ENCODE measurements around the gene FLRT2. TPM values are rescaled to one million over a fixed set of nuclear protein-coding genes. Genes with fewer than 3 reads are reported as not detected.

FLRT2 gene
- total and polyA plus RNA-seq, 10 of the 15 experiments (the other 5 are each of a cell fraction or from before 2014, with no cell fraction given), result 0.03 to 0.13 TPM; not detected in 8

DNA sequence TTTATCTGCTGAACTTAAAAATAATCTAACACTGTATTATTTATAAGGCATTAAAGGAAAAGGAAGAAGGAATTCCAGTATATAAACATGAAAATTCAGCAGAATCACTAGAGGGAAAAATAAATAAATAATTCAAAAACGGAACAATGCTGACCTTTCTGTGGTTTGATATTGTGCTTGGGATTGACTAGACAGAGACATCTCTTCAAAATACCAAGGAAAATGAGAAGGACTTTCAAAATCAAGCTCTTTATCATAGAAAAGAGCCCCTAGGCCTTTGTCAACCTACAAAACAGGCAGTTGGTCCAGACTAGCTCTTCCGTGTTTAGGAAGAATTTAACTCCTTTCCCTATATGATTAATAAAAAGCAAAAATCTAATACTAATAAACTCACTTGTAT, 6.3 kb upstream of the FLRT2 start (continued):
- TF ChIP-seq, protein P1, sequence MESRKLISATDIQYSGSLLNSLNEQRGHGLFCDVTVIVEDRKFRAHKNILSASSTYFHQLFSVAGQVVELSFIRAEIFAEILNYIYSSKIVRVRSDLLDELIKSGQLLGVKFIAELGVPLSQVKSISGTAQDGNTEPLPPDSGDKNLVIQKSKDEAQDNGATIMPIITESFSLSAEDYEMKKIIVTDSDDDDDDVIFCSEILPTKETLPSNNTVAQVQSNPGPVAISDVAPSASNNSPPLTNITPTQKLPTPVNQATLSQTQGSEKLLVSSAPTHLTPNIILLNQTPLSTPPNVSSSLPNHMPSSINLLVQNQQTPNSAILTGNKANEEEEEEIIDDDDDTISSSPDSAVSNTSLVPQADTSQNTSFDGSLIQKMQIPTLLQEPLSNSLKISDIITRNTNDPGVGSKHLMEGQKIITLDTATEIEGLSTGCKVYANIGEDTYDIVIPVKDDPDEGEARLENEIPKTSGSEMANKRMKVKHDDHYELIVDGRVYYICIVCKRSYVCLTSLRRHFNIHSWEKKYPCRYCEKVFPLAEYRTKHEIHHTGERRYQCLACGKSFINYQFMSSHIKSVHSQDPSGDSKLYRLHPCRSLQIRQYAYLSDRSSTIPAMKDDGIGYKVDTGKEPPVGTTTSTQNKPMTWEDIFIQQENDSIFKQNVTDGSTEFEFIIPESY (IDR thresholded peaks at IDR 0.05), result no peak
- no peak for TF ChIP-seq GATAD2B (conservative IDR thresholded peaks at IDR 0.05; ENCODE audit: low read depth)
- no peak for TF ChIP-seq NR2C1 (IDR thresholded peaks at IDR 0.05)
- TF ChIP-seq TCF3 (IDR thresholded peaks at IDR 0.05; ENCODE audit: borderline replicate concordance, insufficient read depth, low read depth, low read length), result no peak
- TF ChIP-seq, protein P2, sequence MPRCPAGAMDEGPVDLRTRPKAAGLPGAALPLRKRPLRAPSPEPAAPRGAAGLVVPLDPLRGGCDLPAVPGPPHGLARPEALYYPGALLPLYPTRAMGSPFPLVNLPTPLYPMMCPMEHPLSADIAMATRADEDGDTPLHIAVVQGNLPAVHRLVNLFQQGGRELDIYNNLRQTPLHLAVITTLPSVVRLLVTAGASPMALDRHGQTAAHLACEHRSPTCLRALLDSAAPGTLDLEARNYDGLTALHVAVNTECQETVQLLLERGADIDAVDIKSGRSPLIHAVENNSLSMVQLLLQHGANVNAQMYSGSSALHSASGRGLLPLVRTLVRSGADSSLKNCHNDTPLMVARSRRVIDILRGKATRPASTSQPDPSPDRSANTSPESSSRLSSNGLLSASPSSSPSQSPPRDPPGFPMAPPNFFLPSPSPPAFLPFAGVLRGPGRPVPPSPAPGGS (IDR thresholded peaks at IDR 0.05; ENCODE audit: borderline replicate concordance, insufficient read depth, low read depth, low read length, poor library complexity, severe bottlenecking), result no peak

DNA sequence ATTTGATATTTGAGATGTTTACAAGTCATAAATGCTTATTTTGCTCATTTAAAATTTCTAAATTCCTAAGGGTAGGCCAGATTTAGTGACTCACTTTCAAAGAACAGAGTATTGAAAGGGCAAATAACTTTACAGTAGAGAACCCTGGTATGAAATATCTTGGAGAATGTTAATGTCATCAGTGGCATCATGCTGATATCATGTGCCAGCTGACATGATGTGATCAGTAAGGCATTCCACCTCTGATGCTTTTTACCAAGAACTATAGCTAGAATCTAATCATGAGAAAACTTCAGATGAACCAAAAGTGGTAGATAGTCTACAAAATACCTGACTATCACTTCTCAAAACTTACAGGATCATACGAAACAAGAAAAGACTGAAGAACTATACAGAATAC, 2.9 kb upstream of the FLRT2 start:
- Histone ChIP-seq H3K36me3 (ENCODE audit: control insufficient read depth in 2 of 2, insufficient read depth in 2 of 2, low read length in 1 of 2) (no peaks in the 10 kb centered on the region), H3K27me3 (replicated peaks in 1 of 2; ENCODE audit: control insufficient read depth in 2 of 2, insufficient read depth in 2 of 2, low read length in 1 of 2) (no peaks in the 10 kb centered on the region), H3K4me2 (ENCODE audit: control insufficient read depth, insufficient read depth) (no peak overlapping the region), H3K4me1 (ENCODE audit: control insufficient read depth, insufficient read depth, low read length) (no peaks in the 10 kb centered on the region), H3K27ac (ENCODE audit: control insufficient read depth, insufficient read depth) (no peak overlapping the region), H3K79me2 (ENCODE audit: control insufficient read depth, insufficient read depth, low read length) (no peaks in the 10 kb centered on the region), H4K20me1 (ENCODE audit: control insufficient read depth, insufficient read depth) (no peaks in the 10 kb centered on the region), H2AFZ (ENCODE audit: control insufficient read depth, low read depth, low read length) (no peak overlapping the region), H3K9me3 (replicated peaks; ENCODE audit: control insufficient read depth, insufficient read depth, low read length) (no peaks in the 10 kb centered on the region; the same call in 2 of the 3 replicates), H3K4me3 (no peak overlapping the region), H3K9ac (ENCODE audit: control insufficient read depth, insufficient read depth, low read length) (no peak overlapping the region)
- no TSS peak for BruUV-seq (replicated peaks)
- no peak for ATAC-seq
- SMC1A ChIA-PET (ENCODE audit: uncharacterized antibody, unreplicated experiment), result no interaction called here
- DNase-seq (ENCODE audit: low read depth, low spot score), result no peak
- no peak for TF ChIP-seq CREB1 (IDR thresholded peaks at IDR 0.05; ENCODE audit: low read depth)
- TF ChIP-seq MTA3 (IDR thresholded peaks at IDR 0.05; ENCODE audit: borderline replicate concordance, low read length), result no peak
- no peak for TF ChIP-seq BHLHE40 (IDR thresholded peaks at IDR 0.05; ENCODE audit: borderline replicate concordance in 1 of 2, low read depth in 2 of 2, low read length in 1 of 2)
- no peak for TF ChIP-seq IRF4 (IDR thresholded peaks at IDR 0.05; ENCODE audit: low read depth, low read length)
- TF ChIP-seq, protein P3, sequence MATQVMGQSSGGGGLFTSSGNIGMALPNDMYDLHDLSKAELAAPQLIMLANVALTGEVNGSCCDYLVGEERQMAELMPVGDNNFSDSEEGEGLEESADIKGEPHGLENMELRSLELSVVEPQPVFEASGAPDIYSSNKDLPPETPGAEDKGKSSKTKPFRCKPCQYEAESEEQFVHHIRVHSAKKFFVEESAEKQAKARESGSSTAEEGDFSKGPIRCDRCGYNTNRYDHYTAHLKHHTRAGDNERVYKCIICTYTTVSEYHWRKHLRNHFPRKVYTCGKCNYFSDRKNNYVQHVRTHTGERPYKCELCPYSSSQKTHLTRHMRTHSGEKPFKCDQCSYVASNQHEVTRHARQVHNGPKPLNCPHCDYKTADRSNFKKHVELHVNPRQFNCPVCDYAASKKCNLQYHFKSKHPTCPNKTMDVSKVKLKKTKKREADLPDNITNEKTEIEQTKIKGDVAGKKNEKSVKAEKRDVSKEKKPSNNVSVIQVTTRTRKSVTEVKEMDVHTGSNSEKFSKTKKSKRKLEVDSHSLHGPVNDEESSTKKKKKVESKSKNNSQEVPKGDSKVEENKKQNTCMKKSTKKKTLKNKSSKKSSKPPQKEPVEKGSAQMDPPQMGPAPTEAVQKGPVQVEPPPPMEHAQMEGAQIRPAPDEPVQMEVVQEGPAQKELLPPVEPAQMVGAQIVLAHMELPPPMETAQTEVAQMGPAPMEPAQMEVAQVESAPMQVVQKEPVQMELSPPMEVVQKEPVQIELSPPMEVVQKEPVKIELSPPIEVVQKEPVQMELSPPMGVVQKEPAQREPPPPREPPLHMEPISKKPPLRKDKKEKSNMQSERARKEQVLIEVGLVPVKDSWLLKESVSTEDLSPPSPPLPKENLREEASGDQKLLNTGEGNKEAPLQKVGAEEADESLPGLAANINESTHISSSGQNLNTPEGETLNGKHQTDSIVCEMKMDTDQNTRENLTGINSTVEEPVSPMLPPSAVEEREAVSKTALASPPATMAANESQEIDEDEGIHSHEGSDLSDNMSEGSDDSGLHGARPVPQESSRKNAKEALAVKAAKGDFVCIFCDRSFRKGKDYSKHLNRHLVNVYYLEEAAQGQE (IDR thresholded peaks at IDR 0.05; ENCODE audit: low read depth, low read length), result no peak
- TF ChIP-seq SRF (IDR thresholded peaks at IDR 0.05; ENCODE audit: low read depth in 2 of 2, low read length in 2 of 2), result no peak
- no peak for TF ChIP-seq LARP7 (IDR thresholded peaks at IDR 0.05)
- POLR2A ChIA-PET, result no interaction called here
- CTCF ChIA-PET, result no interaction called here
- RAD21 ChIA-PET (ENCODE audit: unreplicated experiment), result no interaction called here
- in situ Hi-C loops (cut with MboI) (no loop called here), intact Hi-C loops (cut with micrococcal nuclease; ENCODE audit: unreplicated experiment) (no loop called here)
- WGBS (ENCODE audit: insufficient coverage, insufficient replicate concordance, low lambda C conversion rate, missing lambda C conversion rate), result 0% methylated on average over 1 of the region's 1 CpG
- FAIRE-seq, result no peak

Data from GM12878 (cell line).